Neural progenitor cell (in vitro differentiated cells): ENCODE results near the gene FAM163A.

Source experiments
- EZH2 ChIP-seq: fragments of 200-600 bp; sonication (generic); IDR thresholded peaks from 2 replicates; pipeline ENCODE4 v1.6.1; 2017; ENCODE audit warnings: antibody characterized with exemption, mild to moderate bottlenecking, moderate library complexity
- TF ChIP-seq, protein P1 (sequence below): fragments of 200-600 bp; sonication (generic); IDR thresholded peaks from 2 replicates; pipeline ENCODE4 v1.5.1; 2017; ENCODE audit warnings: antibody characterized with exemption, mild to moderate bottlenecking

GRCh38 chr1:179800481-179800880 is 57.4 kb downstream of the FAM163A start:
- TF ChIP-seq, protein P1, sequence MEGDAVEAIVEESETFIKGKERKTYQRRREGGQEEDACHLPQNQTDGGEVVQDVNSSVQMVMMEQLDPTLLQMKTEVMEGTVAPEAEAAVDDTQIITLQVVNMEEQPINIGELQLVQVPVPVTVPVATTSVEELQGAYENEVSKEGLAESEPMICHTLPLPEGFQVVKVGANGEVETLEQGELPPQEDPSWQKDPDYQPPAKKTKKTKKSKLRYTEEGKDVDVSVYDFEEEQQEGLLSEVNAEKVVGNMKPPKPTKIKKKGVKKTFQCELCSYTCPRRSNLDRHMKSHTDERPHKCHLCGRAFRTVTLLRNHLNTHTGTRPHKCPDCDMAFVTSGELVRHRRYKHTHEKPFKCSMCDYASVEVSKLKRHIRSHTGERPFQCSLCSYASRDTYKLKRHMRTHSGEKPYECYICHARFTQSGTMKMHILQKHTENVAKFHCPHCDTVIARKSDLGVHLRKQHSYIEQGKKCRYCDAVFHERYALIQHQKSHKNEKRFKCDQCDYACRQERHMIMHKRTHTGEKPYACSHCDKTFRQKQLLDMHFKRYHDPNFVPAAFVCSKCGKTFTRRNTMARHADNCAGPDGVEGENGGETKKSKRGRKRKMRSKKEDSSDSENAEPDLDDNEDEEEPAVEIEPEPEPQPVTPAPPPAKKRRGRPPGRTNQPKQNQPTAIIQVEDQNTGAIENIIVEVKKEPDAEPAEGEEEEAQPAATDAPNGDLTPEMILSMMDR: no peak
- no peak for TF ChIP-seq EZH2
